SJSA1 (cell line): ENCODE results near the gene MAD1L1. TPM values are rescaled to one million over a fixed set of nuclear protein-coding genes. Genes with fewer than 3 reads are reported as not detected.

Experiments
- DNase-seq, 2 experiments: peaks; one replicate each; pipeline ENCODE4 v3.0.0-alpha.2; 2015 to 2020; ENCODE audit warnings: low spot score in 2 of 2, low read depth in 1 of 2
- H3K27ac ChIP-seq: fragments of 250-450 bp; sonication (Bioruptor Pico); 2 replicates; pipeline ENCODE4 v1.5.1; 2020; ENCODE audit warnings: mild to moderate bottlenecking, moderate library complexity
- H3K27me3 ChIP-seq: fragments of 250-450 bp; sonication (Bioruptor Pico); replicated peaks from 2 replicates; pipeline ENCODE4 v1.5.1; 2020; ENCODE audit warnings: mild to moderate bottlenecking, moderate library complexity
- H3K36me3 ChIP-seq: fragments of 250-450 bp; sonication (Bioruptor Pico); 2 replicates; pipeline ENCODE4 v1.5.1; 2020; ENCODE audit warnings: mild to moderate bottlenecking
- H3K4me1 ChIP-seq: fragments of 250-450 bp; sonication (Bioruptor Pico); replicated peaks from 2 replicates; pipeline ENCODE4 v1.6.1; 2021; ENCODE audit warnings: mild to moderate bottlenecking
- H3K4me3 ChIP-seq: fragments of 250-450 bp; sonication (Bioruptor Pico); 2 replicates; pipeline ENCODE4 v1.5.1; 2020; ENCODE audit warnings: mild to moderate bottlenecking
- H3K9me3 ChIP-seq: fragments of 250-450 bp; sonication (Bioruptor Pico); replicated peaks from 2 replicates; pipeline ENCODE4 v1.5.1; 2020; ENCODE audit warnings: mild to moderate bottlenecking
- total RNA-seq: library from RNA; depleted of rRNA; stranded (reverse); fragments of >200 nt; shearing (Covaris generic); gene quantifications from 2 replicates; pipeline ENCODE4 v1.2.3, GENCODE V29; 2014

MAD1L1 gene
- total RNA-seq, 1 experiment from 2014 or later: 44.0 TPM

DNA sequence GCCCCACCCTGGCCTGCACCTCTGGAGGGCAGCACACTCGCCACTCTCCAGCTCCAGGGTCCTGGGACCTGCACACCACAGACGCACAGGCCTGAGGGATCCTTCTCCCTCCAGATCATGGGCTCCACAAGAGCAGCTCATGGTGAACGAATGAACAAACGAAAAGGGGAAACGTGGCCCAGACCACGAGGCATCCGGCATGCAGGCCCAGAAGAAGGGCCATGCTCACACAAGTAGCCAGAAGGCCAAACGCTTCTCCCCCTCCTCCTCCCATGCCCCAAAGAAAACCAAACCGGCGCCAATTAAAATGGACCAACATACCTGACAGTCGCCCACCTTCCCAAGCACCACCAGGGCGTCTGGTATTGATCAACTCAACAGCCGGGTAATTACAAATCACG is 30.4 kb downstream of the MAD1L1 start:
- H3K4me1 ChIP-seq: no peaks in the 10 kb centered on the region
- H3K9me3 ChIP-seq: no peaks in the 10 kb centered on the region
- no peaks in the 10 kb centered on the region for H3K27me3 ChIP-seq
- no peak overlapping the region for H3K27ac ChIP-seq
- no peak overlapping the region for H3K4me3 ChIP-seq
- peak in 1 of 2 experiments; percentile 32 for DNase-seq
- peaks cover 36% of the 10 kb centered on the region for H3K36me3 ChIP-seq

DNA sequence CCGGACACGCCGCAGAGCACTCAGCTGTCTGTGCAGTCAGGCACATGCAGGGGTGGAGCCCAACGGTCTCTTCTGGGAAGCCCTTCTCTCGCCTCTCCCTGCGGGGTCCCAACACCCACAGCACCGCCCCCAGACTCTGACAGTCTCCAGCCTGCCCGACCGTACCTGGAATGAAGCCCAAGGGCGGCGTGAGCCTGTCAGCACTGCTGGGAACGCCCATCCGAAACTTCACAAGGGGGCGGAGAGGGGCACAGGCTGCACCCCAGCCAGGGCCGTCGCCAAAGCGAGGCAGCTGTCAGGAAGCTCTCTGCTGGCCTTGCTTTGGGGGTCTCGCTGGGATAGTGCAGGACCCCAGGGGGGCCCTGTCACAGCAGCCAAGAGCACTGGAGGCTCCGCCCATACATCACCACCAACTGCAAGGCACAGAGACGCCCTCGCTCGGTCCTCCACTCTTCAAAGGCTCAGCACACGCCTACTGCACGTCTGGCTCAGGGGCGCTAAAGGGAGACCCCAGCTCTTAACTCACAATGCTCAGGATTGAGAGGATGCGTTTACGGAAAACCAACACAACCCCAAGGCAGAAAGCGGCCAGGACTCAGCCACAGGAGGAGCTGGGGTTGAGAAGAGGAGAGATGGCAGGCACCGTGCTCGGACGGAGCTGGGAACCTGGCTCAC is 30.9 kb downstream of the MAD1L1 start:
- Histone ChIP-seq H3K4me1 (no peaks in the 10 kb centered on the region), H3K4me3 (no peak overlapping the region), H3K27me3 (no peaks in the 10 kb centered on the region), H3K9me3 (no peaks in the 10 kb centered on the region), H3K36me3 (peaks cover 39% of the 10 kb centered on the region), H3K27ac (no peak overlapping the region)
- peak in 1 of 2 experiments; percentile 37 for DNase-seq

DNA sequence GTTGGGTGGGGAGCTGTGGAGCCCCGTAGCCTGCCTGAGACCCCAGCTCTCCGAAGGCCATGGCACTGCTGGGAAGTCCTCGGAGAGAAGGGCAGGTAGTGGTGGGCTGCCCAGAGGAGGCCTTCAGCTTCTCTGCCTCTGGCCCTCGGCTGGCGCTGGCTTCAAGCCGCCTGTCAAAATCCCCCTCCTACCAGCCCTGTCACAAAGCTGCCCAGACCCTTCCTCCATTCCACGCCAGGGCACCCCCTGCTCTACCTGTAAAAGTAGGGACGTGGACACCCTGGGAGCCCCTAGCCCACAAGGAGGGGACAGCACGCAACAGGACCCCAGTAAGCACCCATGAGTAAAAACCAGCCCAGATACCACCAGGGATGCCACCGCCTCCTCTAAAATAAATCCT is 31.6 kb downstream of the MAD1L1 start:
- no peaks in the 10 kb centered on the region for H3K27me3 ChIP-seq
- no peaks in the 10 kb centered on the region for H3K4me1 ChIP-seq
- H3K4me3 ChIP-seq: no peak overlapping the region
- H3K36me3 ChIP-seq: peaks cover 40% of the 10 kb centered on the region
- no peak overlapping the region for H3K27ac ChIP-seq
- DNase-seq: peak in 1 of 2 experiments; percentile 30
- no peaks in the 10 kb centered on the region; the same call in 1 of the 2 replicates for H3K9me3 ChIP-seq

DNA sequence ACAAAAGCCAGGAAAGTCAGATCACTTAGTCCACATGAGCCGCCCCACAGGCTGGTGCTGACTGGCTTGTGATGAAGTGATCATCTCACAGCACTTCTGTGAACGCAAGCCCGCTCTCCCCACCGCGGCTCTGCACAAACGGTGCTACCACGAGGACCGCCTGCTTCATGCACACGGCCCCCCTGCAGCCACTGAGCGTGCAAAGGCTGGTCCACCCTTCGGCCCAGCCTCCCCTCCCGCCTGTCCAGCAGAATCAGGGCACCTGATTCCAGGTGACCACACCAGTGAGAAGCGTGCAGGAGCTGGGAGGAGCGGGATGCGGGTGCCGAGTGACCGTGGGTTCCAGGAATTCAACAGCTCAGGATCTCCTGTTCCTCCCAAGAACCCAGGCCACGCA is 32.2 kb downstream of the MAD1L1 start:
- no peak for DNase-seq
- H3K4me1 ChIP-seq: no peaks in the 10 kb centered on the region
- H3K4me3 ChIP-seq: no peak overlapping the region
- no peak overlapping the region for H3K27ac ChIP-seq
- H3K36me3 ChIP-seq: peaks cover 46% of the 10 kb centered on the region
- H3K27me3 ChIP-seq: no peaks in the 10 kb centered on the region
- peaks cover 4% of the 10 kb centered on the region for H3K9me3 ChIP-seq

DNA sequence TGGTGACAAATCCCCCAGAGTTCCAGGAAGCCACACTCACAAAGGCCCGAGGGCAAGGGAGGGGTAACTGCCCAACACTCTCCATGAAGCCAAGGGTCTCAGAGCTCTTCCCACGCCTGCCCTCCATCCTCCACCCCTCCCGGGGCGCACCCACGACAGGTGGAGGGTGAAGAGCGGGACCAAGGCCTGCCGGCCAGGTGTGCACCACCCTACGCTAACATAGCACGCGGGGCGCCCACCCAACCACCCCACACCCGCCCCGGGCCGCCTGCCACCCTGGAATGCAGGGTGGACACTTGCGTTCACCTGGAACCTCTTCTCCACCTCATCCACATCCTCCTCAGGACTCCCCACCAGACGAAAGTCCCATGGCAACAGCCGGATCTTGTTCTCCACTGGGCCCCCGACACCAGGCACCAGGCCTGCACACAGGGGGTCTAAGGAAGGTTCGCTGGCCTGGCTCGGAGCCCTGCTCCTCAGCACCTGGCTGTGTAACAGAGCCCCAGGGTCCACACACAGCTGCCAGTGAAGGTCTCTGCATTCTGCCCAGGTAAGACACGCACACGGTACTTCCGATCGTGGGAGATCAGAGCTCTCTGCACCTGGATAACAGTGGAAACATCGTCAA is 32.7 kb downstream of the MAD1L1 start:
- H3K4me3 ChIP-seq: no peak overlapping the region

DNA sequence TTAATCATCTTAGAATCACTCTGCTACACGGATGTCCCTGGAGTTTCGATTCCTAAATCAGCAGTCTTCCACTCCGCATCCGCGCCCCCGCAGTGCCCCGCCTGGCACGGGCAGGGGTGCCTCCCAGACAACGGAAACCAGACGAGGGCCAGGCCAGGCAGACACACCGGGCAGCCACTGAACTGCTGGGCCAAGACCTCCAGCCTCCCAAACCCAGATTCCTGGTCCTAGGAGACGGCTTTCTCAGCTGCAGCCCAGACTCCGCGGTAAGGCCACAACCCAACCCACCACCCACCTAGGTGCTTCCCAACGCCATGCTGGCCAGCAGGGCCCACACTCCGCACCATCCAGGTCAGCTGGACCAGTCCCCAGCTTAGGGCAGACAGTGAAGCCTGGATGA is 33.2 kb downstream of the MAD1L1 start:
- H3K27ac ChIP-seq: no peak overlapping the region
- H3K4me3 ChIP-seq: no peak overlapping the region
- DNase-seq: peak in 1 of 2 experiments; percentile 32

More for the DNA sequence above, 32.7 kb downstream of the MAD1L1 start:
- Histone ChIP-seq H3K27me3 (no peaks in the 10 kb centered on the region), H3K36me3 (peaks cover 46% of the 10 kb centered on the region), H3K27ac (no peak overlapping the region), H3K4me1 (no peaks in the 10 kb centered on the region), H3K9me3 (peaks cover 7% of the 10 kb centered on the region)
- peak in 1 of 2 experiments; percentile 37 for DNase-seq

DNA sequence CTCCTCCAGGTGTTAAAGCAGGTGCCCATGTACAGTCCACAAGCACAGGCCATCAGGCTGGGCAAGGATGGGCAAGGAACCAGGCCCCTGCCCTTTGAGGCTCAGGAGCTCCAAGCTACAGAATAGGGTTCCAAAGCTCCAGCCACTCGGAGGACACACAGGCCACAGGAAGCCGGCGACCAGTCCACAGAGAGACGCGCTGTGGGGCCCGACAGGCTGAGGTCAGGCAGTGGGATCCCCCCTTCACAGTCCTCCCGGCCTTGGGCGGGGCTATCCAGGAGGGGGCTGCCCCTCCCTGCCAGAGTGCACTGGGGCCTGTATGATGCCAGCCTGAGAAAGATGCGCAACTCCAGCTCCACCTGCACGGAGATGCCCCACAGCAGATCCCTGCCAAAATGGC is 34.0 kb downstream of the MAD1L1 start:
- peaks cover 49% of the 10 kb centered on the region for H3K36me3 ChIP-seq
- no peaks in the 10 kb centered on the region for H3K4me1 ChIP-seq
- no peak overlapping the region for H3K4me3 ChIP-seq
- H3K27ac ChIP-seq: no peak overlapping the region
- H3K27me3 ChIP-seq: no peaks in the 10 kb centered on the region
- peak in 1 of 2 experiments; percentile 39 for DNase-seq
- H3K9me3 ChIP-seq: peaks cover 7% of the 10 kb centered on the region

More for the DNA sequence above, 33.2 kb downstream of the MAD1L1 start:
- H3K27me3 ChIP-seq: no peaks in the 10 kb centered on the region
- H3K4me1 ChIP-seq: no peaks in the 10 kb centered on the region
- H3K9me3 ChIP-seq: peaks cover 7% of the 10 kb centered on the region
- peaks cover 49% of the 10 kb centered on the region for H3K36me3 ChIP-seq

DNA sequence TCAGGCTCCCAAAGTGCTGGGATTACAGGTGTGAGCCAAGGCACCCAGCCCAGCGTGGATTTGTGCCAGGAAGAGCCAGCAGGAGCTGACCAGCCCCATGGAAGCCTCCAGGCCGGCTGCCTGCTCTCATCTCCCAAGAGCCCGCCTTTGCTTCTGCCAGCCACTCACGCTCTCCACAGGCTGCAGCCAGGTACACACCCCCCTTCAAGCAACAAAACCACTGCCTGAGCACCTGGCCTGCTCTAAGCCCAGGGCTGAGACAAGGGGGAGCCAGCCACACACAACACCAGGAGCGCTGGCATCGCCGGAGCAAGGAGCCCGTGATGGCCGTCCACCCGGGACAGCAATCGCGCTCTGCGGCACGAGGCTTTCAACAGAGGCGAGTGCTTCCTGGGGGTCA is 34.5 kb downstream of the MAD1L1 start:
- no peak overlapping the region for H3K4me3 ChIP-seq

DNA sequence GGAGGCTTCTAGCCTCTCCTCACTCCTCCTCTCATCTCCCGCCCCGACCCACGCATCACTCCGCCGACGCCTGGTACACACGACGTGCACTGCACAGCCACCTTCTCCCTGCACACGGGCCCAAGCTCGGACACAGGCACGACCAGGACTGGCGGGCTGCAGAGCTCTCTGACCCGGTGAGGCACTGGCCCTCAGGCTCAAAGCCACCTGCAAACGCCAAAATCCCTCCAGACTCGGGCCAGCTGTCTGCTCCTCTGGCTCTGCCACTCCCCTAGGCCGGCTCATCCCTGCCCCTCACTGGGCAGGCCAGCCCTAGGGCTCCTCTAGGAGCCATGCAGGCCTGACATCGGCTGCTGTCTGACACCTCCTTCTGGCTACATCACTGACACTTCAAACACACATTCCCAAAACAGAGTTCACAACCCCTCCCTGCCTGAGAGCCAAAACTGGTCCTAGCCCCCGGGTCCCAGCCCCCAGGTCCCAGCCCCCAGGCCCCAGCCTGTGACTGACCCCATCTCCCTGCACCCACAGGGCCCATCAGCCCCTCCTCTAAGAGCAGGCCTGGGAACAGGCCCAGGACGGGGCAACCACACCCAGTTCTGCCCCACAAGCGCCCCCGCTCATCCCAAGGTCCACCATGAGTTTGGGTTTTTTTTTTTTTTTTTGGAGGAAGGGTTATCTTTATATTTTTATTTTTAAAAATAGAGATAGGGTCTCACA is 35.1 kb downstream of the MAD1L1 start:
- Histone ChIP-seq H3K27me3 (no peaks in the 10 kb centered on the region), H3K4me1 (no peaks in the 10 kb centered on the region), H3K36me3 (peaks cover 49% of the 10 kb centered on the region), H3K9me3 (peaks cover 7% of the 10 kb centered on the region), H3K4me3 (no peak overlapping the region), H3K27ac (no peak overlapping the region)
- DNase-seq: peak in 1 of 2 experiments; percentile 35

More for the DNA sequence above, 34.5 kb downstream of the MAD1L1 start:
- H3K27ac ChIP-seq: no peak overlapping the region
- peak in 1 of 2 experiments; percentile 34 for DNase-seq
- H3K9me3 ChIP-seq: peaks cover 7% of the 10 kb centered on the region
- no peaks in the 10 kb centered on the region for H3K27me3 ChIP-seq
- H3K36me3 ChIP-seq: peaks cover 49% of the 10 kb centered on the region
- H3K4me1 ChIP-seq: no peaks in the 10 kb centered on the region

DNA sequence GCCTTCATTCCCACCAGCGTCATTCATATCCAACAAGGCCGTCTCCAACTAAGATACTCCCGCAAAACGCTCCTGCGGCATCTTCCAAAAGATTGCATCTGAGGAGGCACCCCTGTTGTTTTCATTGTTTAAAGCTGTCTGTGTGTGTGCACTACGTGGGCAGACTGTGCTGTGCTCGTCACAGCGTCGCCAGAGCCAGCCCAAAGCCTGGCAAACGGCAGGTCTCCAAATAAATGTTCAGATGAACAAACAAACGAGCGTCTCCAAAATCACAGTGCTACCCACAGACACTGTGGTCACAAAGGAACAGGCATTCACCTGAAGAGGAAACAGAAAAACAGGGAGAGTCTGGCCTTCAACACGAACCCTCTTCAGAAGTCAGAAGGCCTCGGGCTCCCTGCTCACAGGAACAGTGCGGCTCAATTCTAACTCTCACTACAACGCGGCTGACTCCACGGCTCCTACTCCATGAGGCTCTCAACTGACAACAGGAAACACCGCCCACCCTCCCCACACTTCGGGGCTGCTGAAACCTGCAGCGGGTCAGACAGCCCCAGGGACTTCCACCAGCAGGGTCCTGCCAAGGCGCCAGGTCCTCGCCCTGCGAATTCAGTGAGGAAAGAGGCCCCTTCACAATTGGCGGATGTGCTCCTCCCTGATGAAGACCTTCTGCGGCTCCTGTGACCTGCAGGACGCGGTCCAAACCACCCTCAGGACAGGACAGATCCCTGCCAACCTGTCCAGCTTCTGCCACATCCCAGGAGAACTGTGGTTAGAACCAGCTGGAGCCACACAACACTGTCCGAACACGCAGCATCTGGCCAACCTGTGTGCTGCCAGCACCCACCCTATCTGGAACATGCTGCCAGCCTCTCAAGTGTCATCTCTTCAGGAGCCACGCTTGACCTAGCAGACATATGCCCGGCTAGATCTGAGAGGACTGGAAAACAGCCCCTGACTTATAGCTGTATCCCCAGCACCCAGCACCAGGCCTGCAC is 36.1 kb downstream of the MAD1L1 start:
- Histone ChIP-seq H3K27me3 (no peaks in the 10 kb centered on the region), H3K36me3 (peaks cover 49% of the 10 kb centered on the region), H3K4me3 (no peak overlapping the region), H3K4me1 (no peaks in the 10 kb centered on the region), H3K9me3 (peaks cover 7% of the 10 kb centered on the region), H3K27ac (no peak overlapping the region)
- peak in 1 of 2 experiments; percentile 43 for DNase-seq

DNA sequence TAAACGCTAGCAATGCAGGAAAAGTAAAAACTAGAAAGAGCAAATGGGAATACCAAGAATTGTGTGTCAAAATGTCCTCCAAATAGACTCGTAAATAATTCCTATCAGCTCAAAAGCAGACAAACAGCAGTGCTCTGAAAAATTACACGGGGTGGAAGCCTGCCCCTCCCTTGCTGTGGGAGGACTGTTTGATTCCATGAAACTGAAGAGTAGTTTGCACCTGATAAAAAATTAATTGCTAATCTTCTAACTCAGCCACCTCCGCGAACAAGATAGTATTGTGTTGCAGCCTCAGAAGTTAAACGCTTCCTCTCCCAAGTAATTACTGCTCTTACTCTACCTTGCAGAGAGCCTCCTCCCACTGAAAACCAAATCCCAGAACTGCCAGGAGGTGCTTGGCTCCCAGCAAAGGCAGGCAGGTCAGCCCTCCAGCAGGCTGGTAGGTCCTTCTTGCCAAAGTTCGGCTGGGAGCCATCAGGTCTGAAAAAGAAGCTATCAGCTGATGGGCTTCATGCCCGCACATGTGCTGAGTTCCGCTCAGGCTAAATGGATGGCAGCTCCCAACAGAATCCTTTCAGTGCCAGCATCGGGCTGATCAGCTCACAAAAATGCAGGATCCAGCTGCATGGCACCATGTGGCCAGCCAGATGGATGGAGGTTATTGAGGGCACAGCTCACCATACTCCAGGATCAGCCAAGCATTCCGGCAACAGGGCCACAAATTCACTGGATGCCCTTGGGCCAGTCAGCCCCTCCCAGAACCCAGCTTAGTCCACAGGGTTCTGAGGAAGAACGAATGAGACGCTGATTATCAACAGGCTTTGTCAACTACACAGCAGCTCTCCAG is 37.1 kb downstream of the MAD1L1 start:
- no peak overlapping the region for H3K4me3 ChIP-seq
- H3K27me3 ChIP-seq: no peaks in the 10 kb centered on the region
- peaks cover 7% of the 10 kb centered on the region for H3K9me3 ChIP-seq
- H3K36me3 ChIP-seq: peaks cover 49% of the 10 kb centered on the region
- DNase-seq: peak in 1 of 2 experiments; percentile 32
- H3K4me1 ChIP-seq: no peaks in the 10 kb centered on the region
- H3K27ac ChIP-seq: no peak overlapping the region

DNA sequence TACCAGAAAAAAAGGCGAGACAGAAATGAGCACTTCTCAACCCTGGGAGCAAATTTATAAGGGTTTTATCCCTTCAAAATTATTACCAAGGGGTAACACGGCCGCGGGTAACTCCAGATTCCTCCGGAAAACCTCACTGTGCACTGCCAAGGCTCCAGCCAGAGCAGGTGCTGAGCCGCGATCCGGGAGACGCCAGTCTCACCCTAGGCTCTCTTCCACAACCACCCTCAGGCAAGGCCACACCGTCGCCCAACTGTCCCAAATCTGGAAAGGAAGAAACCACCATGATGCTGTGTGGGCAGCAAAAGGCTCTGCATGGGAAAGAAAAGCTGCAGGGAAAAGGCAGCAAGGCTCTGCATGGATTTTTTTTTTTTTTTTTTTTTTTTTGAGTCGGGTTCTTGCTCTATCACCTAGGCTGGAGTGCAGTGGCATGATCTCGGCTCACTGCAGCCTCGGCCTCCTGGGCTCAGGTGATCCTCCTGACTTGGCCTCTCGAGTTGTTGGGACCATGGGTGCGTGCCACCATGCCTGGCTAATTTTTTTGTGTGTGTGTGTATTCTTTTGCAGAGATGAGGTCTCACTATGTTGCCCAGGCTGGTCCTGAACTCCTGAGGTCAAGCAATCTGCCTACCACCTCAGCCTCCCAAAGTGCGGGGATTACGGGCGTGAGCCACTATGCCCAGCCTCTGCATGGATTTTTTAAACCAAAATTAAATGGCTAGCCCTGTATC is 39.0 kb downstream of the MAD1L1 start:
- H3K4me1 ChIP-seq: no peaks in the 10 kb centered on the region
- no peak overlapping the region for H3K27ac ChIP-seq
- peak in 1 of 2 experiments; percentile 22 for DNase-seq
- peaks cover 43% of the 10 kb centered on the region for H3K36me3 ChIP-seq
- H3K27me3 ChIP-seq: no peaks in the 10 kb centered on the region
- H3K4me3 ChIP-seq: no peak overlapping the region
- H3K9me3 ChIP-seq: peaks cover 7% of the 10 kb centered on the region
